Measurements from ENCODE around the gene CDAN1.
"Not testable (repeated sequence)": the region's sequence is repeated elsewhere in the genome, so short reads cannot be mapped to it uniquely, and the experiment has no call there.

Gene CDAN1

DNA sequence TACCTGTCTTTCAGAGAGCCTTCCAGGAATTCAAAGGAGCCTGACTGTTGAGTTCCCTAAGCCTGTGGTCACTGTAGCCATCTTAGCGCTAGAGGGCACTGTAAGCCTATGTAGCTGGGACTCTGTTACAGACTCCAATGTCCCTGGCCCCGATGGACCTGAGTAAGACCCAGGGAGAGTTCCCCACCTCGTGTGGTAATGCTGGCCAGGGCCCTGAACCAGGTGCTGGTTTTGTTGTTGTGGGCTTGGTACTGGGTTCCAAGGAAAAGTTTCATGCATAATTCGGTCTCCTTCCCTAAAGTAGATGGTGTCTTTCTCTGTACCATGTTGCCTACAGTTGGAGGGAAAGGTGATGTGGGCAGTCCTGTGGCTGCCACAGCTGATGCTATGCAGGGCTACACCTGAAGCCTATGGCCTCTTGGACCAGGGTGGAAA, 32.4 kb downstream of the CDAN1 start:
- peak; percentile 58 to 72 for DNase-seq

DNA sequence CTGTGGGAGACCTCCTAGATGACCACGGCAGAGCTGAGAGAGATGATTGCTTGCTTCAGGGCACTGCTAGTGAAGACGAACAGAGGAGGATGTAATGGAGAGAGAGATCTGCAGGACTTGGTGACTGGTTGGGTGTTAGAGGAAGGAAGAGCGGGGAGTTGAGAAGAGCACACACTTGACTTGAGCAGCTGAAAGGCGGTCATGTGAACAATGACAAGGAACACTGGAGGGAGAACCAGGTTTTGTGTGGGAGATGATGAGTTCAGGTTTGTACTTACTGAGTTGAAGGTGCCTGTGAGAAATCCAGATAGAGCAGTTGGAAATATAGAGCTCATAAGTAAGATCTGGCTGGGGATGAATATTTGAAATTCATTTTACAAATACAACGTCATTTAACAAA, 40.3 kb downstream of the CDAN1 start:
- no peak for DNase-seq

DNA sequence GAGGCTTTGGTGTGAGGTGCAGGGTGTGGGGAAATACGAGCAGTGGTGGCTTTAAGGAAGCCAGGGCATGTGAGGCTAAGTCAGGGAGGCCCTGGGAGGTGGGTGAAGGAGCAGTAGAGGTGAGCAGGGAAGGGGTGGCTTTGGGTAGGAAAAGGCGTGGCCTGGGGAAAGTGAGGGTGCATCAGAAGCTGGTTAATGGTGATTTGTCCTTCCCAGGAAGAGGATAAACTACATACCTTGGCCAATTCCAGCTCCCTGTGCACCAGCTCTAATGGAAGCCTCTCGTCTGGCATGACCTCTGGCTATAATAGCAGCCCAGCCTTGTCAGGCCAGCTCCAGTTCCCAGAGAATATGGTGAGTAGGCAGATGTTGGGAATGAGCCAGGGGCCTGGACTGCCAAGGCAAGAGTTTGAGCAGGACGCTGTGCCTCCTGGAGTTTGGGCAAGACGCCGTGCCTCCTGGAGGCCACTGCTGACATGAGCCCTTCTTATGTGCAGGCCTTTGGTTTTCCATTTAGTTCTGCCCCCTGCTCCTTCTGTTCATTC, 41.3 kb downstream of the CDAN1 start:
- no peak for DNase-seq

GRCh38 chr15:42694398-42694797, 42.5 kb downstream of the CDAN1 start:
- no peak for DNase-seq

- no peak for DNase-seq
Measured at GRCh38 chr15:42693942-42694341, 43.0 kb downstream of the CDAN1 start.

DNA sequence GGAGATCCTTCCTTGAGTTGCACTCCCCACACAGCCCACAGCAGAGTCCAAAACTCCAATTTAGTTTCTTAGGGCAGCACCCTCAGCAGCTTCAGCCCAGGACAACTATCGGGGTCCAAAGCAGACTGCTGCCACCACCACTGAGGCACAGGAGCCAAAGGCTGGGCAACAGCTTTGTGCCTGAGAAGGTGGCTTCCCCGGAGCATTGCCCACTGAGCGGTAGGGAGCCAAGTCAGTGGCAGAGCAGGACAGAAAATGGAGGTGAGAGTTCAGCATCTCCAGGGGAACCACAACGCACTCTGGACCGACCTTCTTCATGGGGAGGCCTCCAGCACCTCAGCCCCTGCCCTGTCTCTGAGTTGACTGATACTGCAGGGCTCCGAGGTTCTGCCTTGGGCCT, 43.4 kb downstream of the CDAN1 start:
- DNase-seq = no peak

DNA sequence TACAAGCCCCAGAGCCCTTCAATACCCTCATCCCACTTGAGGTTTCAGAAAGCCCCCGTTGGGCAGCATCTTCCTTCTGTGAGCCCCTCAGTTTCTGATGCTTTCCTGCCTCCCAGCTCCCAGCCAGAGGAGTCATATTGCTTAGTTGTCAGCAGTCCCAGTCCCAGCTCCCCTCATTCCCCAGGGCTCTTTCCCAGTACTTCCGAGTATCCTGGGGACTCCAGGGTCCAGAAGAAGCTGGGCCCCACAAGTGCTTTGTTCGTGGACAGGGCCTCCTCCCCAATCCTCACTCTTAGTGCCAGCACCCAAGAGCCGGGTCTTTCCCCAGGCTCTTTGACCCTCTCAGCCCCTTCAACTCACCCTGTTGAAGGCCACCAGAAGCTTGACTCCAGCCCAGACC, 43.9 kb downstream of the CDAN1 start:
- no peak for DNase-seq

- DNase-seq = no peak
Measured at GRCh38 chr15:42692536-42692935, 44.4 kb downstream of the CDAN1 start.

GRCh38 chr15:42691770-42692169, 45.2 kb downstream of the CDAN1 start:
- DNase-seq = no peak

DNA sequence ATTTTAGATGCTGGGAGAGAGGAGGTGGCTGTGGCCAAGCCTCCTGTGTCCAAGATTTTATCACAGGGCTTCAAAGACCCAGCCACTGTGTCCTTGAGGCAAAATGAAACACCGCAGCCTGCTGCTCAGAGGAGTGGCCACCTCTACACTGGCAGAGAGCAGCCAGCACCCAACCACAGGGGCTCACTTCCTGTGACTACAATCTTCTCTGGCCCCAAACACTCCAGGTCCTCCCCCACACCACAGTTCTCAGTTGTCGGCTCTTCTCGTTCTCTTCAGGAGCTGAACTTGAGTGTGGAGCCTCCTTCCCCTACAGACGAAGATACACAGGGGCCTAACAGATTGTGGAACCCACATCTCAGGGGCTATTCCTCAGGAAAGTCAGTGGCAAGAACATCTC, 45.6 kb downstream of the CDAN1 start:
- DNase-seq = no peak

DNA sequence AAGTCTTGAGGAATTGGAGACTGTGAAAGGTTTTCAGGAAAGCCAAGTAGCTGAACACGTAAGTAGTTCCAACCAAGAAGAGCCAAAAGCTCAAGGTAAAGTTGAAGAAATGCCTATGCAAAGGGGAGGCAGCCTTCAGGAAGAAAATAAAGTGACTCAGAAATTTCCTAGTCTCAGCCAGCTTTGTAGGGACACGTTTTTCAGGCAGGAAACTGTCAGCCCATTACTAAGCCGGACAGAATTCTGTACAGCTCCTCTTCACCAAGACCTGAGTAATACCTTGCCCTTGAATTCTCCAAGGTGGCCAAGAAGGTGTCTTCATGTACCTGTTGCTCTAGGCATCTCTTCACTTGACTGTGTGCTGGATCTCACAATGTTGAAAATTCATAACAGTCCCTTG, 48.6 kb downstream of the CDAN1 start:
- no peak for DNase-seq

DNA sequence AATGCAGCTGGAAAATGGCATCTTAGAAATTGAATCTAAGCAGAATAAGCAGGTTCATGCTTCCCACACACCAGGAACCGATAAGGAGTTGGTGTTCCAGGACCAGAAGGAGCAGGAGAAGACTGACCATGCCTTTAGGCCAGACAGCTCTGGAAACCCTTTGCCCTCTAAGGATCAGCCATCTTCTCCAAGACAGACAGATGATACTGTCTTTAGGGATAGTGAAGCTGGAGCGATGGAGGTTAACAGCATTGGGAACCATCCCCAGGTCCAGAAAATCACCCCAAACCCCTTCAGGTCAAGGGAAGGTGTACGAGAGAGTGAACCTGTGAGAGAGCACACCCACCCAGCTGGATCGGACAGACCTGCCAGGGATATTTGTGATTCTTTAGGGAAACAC, 49.2 kb downstream of the CDAN1 start:
- no peak for DNase-seq

- no peak for DNase-seq
Measured at GRCh38 chr15:42686281-42686680, 50.6 kb downstream of the CDAN1 start.

- no peak for DNase-seq
Measured at GRCh38 chr15:42681119-42681518, 55.8 kb downstream of the CDAN1 start.

GRCh38 chr15:42680142-42680482, 56.8 kb downstream of the CDAN1 start:
- DNase-seq = not testable (repeated sequence)

DNA sequence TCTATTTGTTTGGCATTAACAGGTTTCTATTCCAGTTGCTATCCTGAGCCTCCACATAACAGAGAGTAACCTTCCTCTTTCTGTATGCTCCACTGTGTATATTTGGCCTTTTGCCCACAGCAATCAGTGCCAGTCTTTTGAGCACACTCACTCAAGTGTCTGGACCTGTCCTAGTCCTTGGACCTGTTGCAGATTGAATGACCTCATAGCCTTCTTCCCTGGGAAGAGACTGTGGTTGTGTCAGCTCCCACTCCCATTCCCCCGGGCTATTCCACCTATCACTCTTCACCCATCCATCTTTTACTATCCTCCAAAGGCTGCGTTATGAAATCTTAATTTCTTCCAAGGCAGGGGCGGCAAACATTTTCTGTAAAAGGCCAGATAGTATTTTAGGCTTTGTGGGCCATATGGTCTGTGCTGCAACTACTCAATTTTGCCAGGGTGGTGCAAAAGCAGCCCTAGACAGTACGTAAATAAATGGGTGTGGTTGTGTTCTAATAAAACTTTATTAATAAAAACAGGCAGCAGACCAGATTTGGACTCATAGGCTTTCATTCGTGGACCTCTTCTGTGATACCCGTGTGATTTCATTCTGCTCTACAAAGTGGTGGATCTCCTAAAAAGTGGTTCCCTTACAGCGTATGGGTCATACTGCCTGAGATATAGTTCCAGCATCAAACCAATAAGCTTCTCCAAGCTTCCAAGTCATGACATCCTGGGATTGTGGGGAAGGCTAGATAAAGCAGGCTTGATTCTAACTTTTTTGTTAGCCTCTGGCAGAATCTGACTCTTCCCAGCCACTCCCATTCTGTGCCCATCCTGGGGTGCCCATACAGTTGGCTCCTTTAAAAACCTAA, 57.4 kb downstream of the CDAN1 start:
- DNase-seq = no peak

- DNase-seq = no peak
Measured at GRCh38 chr15:42675021-42675420, 61.9 kb downstream of the CDAN1 start.

GRCh38 chr15:42674472-42674871, 62.5 kb downstream of the CDAN1 start:
- no peak for DNase-seq

Data from CD4-positive, alpha-beta T cell treated with Interferon alpha-2 for 1 hour (primary cell).